ENCODE results near the gene MRFAP1L1.

DNA sequence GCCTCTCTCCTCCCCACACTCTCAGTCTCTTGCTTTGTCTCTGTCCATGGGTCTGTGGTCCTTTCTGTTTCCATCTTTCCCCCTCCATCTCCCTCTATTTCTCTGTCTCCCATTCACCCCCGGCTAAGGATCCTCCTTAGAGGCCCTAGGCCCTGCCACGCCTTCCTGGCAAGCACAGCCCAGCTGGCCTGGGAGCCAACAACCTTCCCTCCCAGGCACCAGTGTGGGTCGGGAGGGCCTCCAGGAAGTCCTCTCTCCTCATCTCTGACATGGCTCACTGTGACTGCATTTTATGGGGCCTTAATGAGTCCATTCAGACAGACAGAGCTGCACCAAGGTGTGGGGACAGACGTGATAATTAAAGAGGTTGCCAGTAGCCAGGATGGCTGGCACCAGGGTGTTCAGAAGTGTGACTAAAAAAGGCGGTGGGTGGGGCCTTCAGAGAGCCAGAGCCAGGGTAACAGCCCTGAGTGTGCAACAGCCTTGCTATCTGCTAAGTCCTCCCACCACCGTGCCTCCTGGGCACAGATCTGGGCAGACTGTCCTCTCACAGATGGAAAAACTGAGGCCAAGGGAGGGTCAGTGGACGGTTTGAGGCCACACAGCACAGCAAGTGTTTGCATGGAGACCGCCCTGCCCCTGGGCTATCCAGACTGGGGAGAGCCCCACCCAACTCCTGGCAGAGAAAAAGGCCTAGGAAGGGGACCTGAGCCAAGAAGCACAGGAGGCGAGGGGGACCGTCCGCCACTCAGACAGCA is 37.8 kb upstream of the MRFAP1L1 start:
- TF ChIP-seq, protein P1, sequence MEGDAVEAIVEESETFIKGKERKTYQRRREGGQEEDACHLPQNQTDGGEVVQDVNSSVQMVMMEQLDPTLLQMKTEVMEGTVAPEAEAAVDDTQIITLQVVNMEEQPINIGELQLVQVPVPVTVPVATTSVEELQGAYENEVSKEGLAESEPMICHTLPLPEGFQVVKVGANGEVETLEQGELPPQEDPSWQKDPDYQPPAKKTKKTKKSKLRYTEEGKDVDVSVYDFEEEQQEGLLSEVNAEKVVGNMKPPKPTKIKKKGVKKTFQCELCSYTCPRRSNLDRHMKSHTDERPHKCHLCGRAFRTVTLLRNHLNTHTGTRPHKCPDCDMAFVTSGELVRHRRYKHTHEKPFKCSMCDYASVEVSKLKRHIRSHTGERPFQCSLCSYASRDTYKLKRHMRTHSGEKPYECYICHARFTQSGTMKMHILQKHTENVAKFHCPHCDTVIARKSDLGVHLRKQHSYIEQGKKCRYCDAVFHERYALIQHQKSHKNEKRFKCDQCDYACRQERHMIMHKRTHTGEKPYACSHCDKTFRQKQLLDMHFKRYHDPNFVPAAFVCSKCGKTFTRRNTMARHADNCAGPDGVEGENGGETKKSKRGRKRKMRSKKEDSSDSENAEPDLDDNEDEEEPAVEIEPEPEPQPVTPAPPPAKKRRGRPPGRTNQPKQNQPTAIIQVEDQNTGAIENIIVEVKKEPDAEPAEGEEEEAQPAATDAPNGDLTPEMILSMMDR (optimal IDR thresholded peaks at IDR 0.05 in 1 of 3, IDR thresholded peaks at IDR 0.05 in 1 of 3, conservative IDR thresholded peaks at IDR 0.05 in 1 of 3; ENCODE audit: extremely low read depth in 1 of 3, insufficient read depth in 2 of 3, low read length in 3 of 3), result no peak
- no peak for TF ChIP-seq EZH2 (IDR thresholded peaks at IDR 0.05; ENCODE audit: low read length)

Data from keratinocyte (primary cell).